Thyroid gland (tissue), 4 donors: ENCODE results near the gene WNK2. TPM values are rescaled to one million over a fixed set of nuclear protein-coding genes. Genes with fewer than 3 reads are reported as not detected.

Experiments used
- DNase-seq, 2 donors: peaks; one replicate each; pipeline ENCODE4 v3.0.0-alpha.2; 2019
- H3K27ac ChIP-seq, 3 donors: fragments of 200-600 bp; sonication (generic); 1 replicate in 2 of 3; 2 replicates in 1 of 3; pipeline ENCODE4 v1.5.1; 2016 to 2019; ENCODE audit warnings: mild to moderate bottlenecking in 1 of 3, moderate library complexity in 1 of 3
- H3K27me3 ChIP-seq: fragments of 200-600 bp; sonication (generic); one replicate; pipeline ENCODE4 v1.5.1; 2019
- H3K36me3 ChIP-seq, 2 donors: fragments of 200-600 bp; sonication (generic); one replicate each; pipeline ENCODE4 v1.5.1; 2016 to 2019
- H3K4me1 ChIP-seq, 2 donors: fragments of 200-600 bp; sonication (generic); one replicate each; pipeline ENCODE4 v1.5.1; 2017 to 2019
- H3K4me3 ChIP-seq, 3 donors: fragments of 200-600 bp; sonication (generic); replicated peaks in 1 of 3; 1 replicate in 2 of 3; 2 replicates in 1 of 3; pipeline ENCODE4 v1.5.1; 2016; ENCODE audit warnings: mild to moderate bottlenecking in 1 of 3
- H3K9me3 ChIP-seq: fragments of 200-600 bp; sonication (generic); one replicate; pipeline ENCODE4 v1.5.1; 2017
- POLR2A ChIP-seq, 2 donors: fragments of 450-650 bp; IDR thresholded peaks; one replicate each; pipeline ENCODE4 v1.6.1; 2017; ENCODE audit warnings: antibody characterized with exemption in 2 of 2, mild to moderate bottlenecking in 2 of 2, moderate library complexity in 1 of 2
- WGBS, 2 donors: methylation state at CpG; one replicate each; pipeline ENCODE4 v1.1.5; 2017; 5-methylcytosine and 5-hydroxymethylcytosine counted together
- intact Hi-C: fragments of 100-400 bp; cut with DNase I; formaldehyde crosslinking; loops from one replicate; pipeline ENCODE4 v1.15.1; 2023
- total RNA-seq, 4 donors: library from RNA; depleted of rRNA; stranded (reverse); fragments of >200 nt; gene quantifications; one replicate each; pipeline ENCODE4 v1.2.3, GENCODE V29; 2016
- TF ChIP-seq, protein P1 (sequence below), 6 experiments: fragments of 200-600 bp in 3 of 6; fragments of 450-650 bp in 3 of 6; sonication (generic) in 3 of 6; IDR thresholded peaks; one replicate each; pipeline ENCODE4 v1.5.1; 2016 to 2019; ENCODE audit warnings: antibody characterized with exemption in 6 of 6, mild to moderate bottlenecking in 2 of 6, inconsistent platforms in 1 of 6, moderate library complexity in 1 of 6

WNK2 gene
- total RNA-seq, 4 donors from 2014 or later = 0.94 to 8.5 (median 8.1) TPM

DNA sequence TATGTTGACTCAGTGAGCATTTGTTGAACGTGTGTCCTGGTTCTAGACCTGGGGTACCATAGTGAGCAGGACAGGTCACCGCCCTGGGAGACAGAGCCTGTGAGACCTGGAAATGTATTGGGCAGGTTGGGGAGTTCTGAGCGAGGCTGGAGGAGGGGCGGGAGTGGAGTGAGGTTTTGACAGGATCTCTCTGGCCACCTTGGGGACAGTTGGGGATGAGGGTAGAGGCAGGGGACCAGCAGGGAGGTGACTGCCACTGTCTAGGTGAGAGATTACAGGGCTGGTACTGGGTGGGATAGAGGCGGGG lies 7.4 kb downstream of the WNK2 start:
- Histone ChIP-seq H3K9me3 (no peaks in the 10 kb centered on the region), H3K36me3 (no peaks in the 10 kb centered on the region), H3K27ac (no peak overlapping the region), H3K4me3 (no peak overlapping the region), H3K4me1 (no peaks in the 10 kb centered on the region), H3K27me3 (no peaks in the 10 kb centered on the region)
- WGBS, 2 donors = 96 to 97% methylated on average over 5 of the region's 5 CpGs
- intact Hi-C loops = no loop called here
- TF ChIP-seq, protein P1, sequence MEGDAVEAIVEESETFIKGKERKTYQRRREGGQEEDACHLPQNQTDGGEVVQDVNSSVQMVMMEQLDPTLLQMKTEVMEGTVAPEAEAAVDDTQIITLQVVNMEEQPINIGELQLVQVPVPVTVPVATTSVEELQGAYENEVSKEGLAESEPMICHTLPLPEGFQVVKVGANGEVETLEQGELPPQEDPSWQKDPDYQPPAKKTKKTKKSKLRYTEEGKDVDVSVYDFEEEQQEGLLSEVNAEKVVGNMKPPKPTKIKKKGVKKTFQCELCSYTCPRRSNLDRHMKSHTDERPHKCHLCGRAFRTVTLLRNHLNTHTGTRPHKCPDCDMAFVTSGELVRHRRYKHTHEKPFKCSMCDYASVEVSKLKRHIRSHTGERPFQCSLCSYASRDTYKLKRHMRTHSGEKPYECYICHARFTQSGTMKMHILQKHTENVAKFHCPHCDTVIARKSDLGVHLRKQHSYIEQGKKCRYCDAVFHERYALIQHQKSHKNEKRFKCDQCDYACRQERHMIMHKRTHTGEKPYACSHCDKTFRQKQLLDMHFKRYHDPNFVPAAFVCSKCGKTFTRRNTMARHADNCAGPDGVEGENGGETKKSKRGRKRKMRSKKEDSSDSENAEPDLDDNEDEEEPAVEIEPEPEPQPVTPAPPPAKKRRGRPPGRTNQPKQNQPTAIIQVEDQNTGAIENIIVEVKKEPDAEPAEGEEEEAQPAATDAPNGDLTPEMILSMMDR (IDR thresholded peaks at IDR 0.05) = no peak
- no peak for TF ChIP-seq POLR2A (IDR thresholded peaks at IDR 0.05)
- no peak for DNase-seq

DNA sequence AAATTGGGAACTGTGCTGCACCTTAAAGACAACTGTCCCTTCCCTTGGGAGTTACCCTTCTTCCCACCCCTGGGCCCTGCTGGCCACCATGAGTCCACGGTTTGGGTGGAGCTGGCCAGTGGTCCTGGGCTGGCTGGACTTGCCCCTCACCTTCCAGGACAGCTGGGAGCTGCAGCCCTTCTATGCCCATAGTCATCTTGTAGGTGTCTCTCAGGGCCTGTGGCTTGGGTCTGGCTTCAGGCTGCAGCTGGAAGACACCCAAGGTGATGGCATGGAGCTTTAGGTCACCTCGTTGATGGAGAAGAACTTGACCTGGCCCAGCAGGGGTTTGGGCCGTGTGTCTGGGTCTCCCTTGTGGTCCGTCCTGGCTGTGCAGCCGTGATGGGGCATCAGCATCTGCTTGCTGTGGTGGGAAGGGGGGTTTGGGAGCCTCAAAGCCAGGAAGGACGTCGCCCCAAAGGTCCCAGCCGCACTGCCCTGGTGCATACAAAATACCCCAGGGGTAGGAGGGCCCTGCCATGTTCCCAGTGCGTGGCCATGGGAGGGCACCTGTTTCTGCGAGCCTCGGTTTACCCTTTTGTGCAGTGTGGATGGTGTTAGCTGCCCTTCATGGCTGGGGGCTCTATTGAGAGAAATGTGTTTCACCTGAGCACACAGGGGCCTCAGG lies 8.9 kb downstream of the WNK2 start:
- Histone ChIP-seq H3K27me3 (no peaks in the 10 kb centered on the region), H3K4me1 (no peaks in the 10 kb centered on the region), H3K9me3 (no peaks in the 10 kb centered on the region), H3K4me3 (no peak overlapping the region), H3K36me3 (no peaks in the 10 kb centered on the region), H3K27ac (no peak overlapping the region)
- DNase-seq = no peak
- WGBS, 2 donors = 90 to 100% methylated on average over 7 to 9 of the region's 11 CpGs
- intact Hi-C loops = no loop called here
- TF ChIP-seq, protein P1 (IDR thresholded peaks at IDR 0.05) = no peak
- TF ChIP-seq POLR2A (IDR thresholded peaks at IDR 0.05) = no peak

DNA sequence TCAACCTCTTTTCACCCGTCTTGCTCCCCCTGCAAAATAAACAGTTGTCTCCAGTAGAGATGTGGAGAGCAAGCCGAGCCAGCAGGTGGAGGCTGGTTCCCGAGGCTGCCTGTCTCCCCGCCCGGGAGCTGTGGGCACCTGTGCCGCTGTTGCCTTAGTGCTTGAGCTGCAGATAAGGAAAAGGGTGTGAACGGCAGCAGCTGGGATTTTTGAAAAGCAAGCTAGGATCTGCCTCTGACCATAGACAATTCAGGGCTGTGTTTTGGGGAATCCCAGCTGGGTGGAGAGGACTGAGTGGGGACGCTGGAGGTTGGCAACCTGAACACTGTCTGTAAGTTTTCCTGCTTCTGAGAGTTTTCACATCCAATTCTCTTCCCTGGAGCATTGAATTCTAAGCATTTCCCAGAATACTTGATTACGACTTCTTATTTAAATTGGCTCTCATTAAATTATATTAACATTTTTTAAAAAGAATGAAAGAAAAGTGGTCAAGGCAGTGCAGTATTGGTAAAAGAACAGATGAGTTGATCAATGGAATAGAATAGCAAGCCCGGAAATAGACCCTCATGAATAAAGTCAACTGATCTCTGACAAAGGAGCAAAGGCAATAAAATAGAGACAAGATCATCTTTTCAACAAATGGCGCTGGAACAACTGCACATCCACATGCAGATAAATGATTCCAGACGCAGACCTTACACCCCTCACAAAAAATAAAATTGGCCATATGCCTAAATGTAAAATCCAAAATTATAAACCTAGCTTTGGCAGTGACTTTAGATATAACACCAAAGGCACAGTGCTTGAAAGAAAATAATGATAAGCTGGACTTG lies 9.7 kb downstream of the WNK2 start:
- TF ChIP-seq, protein P1 (IDR thresholded peaks at IDR 0.05) = no peak
- no peaks in the 10 kb centered on the region for H3K36me3 ChIP-seq
- 73 to 79% methylated on average over 12 of the region's 12 CpGs for WGBS, 2 donors
- H3K27ac ChIP-seq = no peak overlapping the region
- intact Hi-C loops = no loop called here
- no peaks in the 10 kb centered on the region for H3K9me3 ChIP-seq
- H3K4me3 ChIP-seq = no peak overlapping the region
- no peaks in the 10 kb centered on the region for H3K4me1 ChIP-seq
- DNase-seq = no peak
- no peaks in the 10 kb centered on the region for H3K27me3 ChIP-seq

DNA sequence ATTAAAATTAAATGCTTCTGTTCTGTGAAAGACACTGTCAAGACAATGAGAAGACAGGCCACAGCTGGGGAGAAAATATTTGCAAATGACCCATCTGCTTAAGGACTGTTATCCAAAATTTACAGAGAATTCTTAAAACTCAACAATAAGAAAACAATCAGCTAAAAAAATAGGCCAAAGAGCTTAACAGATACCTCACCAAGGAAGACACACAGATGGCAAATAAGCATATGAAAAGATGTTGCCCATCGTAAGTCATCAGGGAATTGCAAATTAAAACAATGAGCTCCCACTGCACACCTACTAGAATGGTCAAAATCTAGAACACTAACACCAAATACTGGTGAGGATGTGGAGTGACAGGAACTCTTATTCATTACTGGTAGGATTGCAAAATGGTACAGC lies 10.3 kb downstream of the WNK2 start:
- TF ChIP-seq POLR2A (IDR thresholded peaks at IDR 0.05) = no peak
- TF ChIP-seq, protein P1 (IDR thresholded peaks at IDR 0.05) = no peak
- Histone ChIP-seq H3K27ac (no peak overlapping the region), H3K9me3 (no peaks in the 10 kb centered on the region), H3K4me3 (no peak overlapping the region), H3K4me1 (no peaks in the 10 kb centered on the region), H3K27me3 (no peaks in the 10 kb centered on the region), H3K36me3 (no peaks in the 10 kb centered on the region)
- intact Hi-C loops = no loop called here
- 95% methylated on average over 1 of the region's 1 CpG for WGBS, 2 donors
- no peak for DNase-seq

DNA sequence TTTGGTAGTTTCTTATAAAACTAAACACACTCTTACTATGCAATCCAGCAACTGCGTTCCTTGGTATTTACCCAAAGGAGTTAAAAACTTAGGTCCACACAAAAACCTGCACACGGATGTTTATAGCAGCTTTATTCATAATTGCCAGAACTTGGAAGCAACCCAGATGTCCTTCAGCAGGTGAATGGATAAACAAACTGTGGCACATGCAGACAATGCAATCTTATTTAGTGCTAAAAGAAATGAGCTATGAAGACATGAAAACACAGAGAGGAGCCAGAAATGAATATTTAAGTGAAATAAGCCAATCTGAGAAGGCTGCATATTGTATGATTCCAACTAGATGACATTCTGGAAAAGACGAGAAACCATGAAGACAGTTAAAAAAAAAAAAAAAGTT lies 10.7 kb downstream of the WNK2 start:
- WGBS, 2 donors = 46 to 47% methylated on average over 3 of the region's 3 CpGs
- no peak overlapping the region for H3K27ac ChIP-seq
- DNase-seq = no peak
- no peaks in the 10 kb centered on the region for H3K36me3 ChIP-seq
- intact Hi-C loops = no loop called here
- TF ChIP-seq, protein P1 (IDR thresholded peaks at IDR 0.05) = no peak
- no peak for TF ChIP-seq POLR2A (IDR thresholded peaks at IDR 0.05)
- H3K4me3 ChIP-seq = no peak overlapping the region
- H3K9me3 ChIP-seq = no peaks in the 10 kb centered on the region
- no peaks in the 10 kb centered on the region for H3K27me3 ChIP-seq
- H3K4me1 ChIP-seq = no peaks in the 10 kb centered on the region
